NT2/D1 (cell line): ENCODE measurements around the gene RNASE4.

Experiments used
- DNase-seq: peaks from one replicate; pipeline ENCODE4 v3.0.0-alpha.2; 2011; ENCODE audit warnings: low read depth, low spot score
- H3K27me3 ChIP-seq: 2 replicates; pipeline ENCODE4 v1.6.0; 2011; ENCODE audit warnings: mild to moderate bottlenecking; ENCODE audit not compliant: insufficient read length, insufficient read depth
- H3K36me3 ChIP-seq: 2 replicates; pipeline ENCODE4 v1.6.1; 2011; ENCODE audit warnings: mild to moderate bottlenecking, low read length, mixed read lengths; ENCODE audit not compliant: insufficient read depth, insufficient read length
- H3K4me1 ChIP-seq: 2 replicates; pipeline ENCODE4 v1.5.1; 2011; ENCODE audit not compliant: insufficient read depth, insufficient read length
- H3K4me3 ChIP-seq: 2 replicates; pipeline ENCODE4 v1.5.1; 2011; ENCODE audit warnings: low read depth; ENCODE audit not compliant: insufficient read length
- H3K9ac ChIP-seq: 2 replicates; pipeline ENCODE4 v1.6.0; 2011; ENCODE audit warnings: low read depth; ENCODE audit not compliant: insufficient read length
- H3K9me3 ChIP-seq: 2 replicates; pipeline ENCODE4 v1.5.1; 2011; ENCODE audit warnings: mild to moderate bottlenecking, low read length; ENCODE audit not compliant: insufficient read depth
- SUZ12 ChIP-seq: IDR thresholded peaks from 2 replicates; pipeline ENCODE4 v1.6.1; 2011; ENCODE audit not compliant: insufficient read length, insufficient read depth; ENCODE audit errors: extremely low read depth
- YY1 ChIP-seq: IDR thresholded peaks from 2 replicates; pipeline ENCODE4 v1.6.1; 2011; ENCODE audit not compliant: insufficient read length, insufficient read depth
- ZNF274 ChIP-seq: IDR thresholded peaks from 2 replicates; pipeline ENCODE4 v1.6.1; 2011; ENCODE audit warnings: mild to moderate bottlenecking, low read depth, low read length

The RNASE4 gene

DNA sequence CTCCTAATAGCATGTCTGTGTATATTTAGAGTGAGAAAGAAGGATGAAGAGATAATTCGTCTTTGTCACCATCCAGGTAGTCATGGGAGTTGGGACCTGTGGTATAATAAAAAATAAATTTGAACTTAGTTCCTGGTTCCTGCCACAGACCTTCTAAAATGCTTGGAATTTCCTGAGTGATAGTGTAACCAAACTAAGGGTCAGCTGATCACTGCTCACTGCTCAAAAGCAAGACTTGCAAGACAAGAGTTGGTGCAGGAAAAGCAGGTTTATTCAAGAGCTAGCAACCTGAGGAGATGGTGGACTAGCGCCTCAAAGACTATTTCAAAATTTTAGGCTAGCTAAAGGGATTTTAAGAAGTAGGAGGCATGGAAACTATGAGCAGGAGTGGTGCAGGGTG, 23.3 kb downstream of the RNASE4 start:
- TF ChIP-seq SUZ12 = no peak
- no peak for TF ChIP-seq ZNF274
- Histone ChIP-seq H3K4me3 (no peak overlapping the region), H3K4me1 (no peaks in the 10 kb centered on the region), H3K9ac (no peak overlapping the region), H3K36me3 (no peaks in the 10 kb centered on the region), H3K9me3 (peaks cover 37% of the 10 kb centered on the region; the same call in 1 of the 2 replicates), H3K27me3 (no peaks in the 10 kb centered on the region)
- no peak for DNase-seq

DNA sequence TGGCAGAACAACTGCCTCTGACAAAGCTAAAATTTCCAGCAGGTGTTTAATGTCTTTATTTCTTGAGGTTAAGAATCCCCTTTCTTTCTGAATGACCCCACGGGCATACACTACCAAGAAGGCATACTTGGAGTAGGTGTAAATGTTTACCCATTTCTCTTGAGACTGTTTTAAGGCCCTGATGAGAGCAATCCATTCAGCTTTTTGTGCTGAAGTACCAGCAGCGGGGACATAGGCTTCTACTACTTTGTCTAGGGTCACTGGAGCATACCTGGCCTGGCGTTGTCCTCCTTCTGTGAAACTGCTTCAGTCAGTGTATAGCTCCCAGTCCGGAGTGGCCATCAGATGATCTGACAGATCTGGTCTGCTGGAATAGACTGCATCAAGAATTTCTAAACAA, 26.9 kb downstream of the RNASE4 start:
- TF ChIP-seq YY1 (no peak), SUZ12 (no peak), ZNF274 (no peak)
- peaks cover 16% of the 10 kb centered on the region; the same call in 1 of the 2 replicates for H3K9me3 ChIP-seq
- H3K4me1 ChIP-seq = no peaks in the 10 kb centered on the region
- H3K4me3 ChIP-seq = no peak overlapping the region
- H3K27me3 ChIP-seq = no peaks in the 10 kb centered on the region
- no peak for DNase-seq
- H3K36me3 ChIP-seq = no peaks in the 10 kb centered on the region
- H3K9ac ChIP-seq = no peak overlapping the region

DNA sequence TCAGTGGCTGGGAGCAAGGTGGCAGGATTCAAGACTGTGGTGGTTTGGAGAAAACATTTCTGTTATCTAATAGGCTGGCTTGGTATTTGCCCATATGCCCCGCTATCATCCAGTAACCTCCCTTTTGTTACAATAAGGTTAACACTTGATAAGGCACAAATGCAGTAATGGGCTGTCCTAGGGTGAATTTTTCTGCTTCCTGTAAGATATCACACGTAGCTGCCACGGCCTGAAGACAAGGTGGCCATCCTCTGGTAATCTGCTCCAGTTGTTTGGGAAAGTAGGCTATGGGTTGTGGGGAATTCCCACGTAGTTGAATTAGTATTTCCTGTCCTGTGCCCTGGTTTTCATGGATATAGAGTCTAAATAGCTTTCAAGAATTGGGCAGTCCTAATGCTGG, 27.3 kb downstream of the RNASE4 start:
- Histone ChIP-seq H3K9me3 (peaks cover 12% of the 10 kb centered on the region; the same call in 1 of the 2 replicates), H3K9ac (no peak overlapping the region), H3K27me3 (no peaks in the 10 kb centered on the region), H3K4me3 (no peak overlapping the region), H3K4me1 (no peaks in the 10 kb centered on the region), H3K36me3 (no peaks in the 10 kb centered on the region)
- no peak for TF ChIP-seq ZNF274
- DNase-seq = no peak

DNA sequence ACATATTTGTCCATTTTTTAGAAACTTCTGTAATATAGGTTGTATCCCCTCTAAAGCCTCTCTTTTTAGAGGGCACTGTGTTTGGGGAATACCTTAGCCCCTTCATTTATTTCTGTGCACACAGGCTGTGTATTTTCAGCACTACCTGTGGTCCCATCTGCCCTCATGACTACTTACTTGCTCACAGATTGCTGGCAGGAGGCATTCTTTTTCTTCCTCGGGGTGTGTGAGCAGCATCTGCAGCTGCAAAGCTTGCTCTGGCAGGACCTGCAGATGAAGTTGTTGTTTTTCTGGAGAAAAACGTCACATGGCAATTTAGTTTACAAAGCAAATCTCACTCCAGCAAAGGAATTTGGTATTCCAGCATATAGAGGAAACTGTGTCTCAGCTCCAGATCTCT, 28.5 kb downstream of the RNASE4 start:
- no peaks in the 10 kb centered on the region for H3K4me1 ChIP-seq
- no peak overlapping the region for H3K4me3 ChIP-seq
- H3K27me3 ChIP-seq = no peaks in the 10 kb centered on the region
- DNase-seq = no peak
- H3K36me3 ChIP-seq = no peaks in the 10 kb centered on the region
- H3K9me3 ChIP-seq = no peaks in the 10 kb centered on the region
- TF ChIP-seq YY1 (no peak), SUZ12 (no peak), ZNF274 (no peak)
- no peak overlapping the region for H3K9ac ChIP-seq

DNA sequence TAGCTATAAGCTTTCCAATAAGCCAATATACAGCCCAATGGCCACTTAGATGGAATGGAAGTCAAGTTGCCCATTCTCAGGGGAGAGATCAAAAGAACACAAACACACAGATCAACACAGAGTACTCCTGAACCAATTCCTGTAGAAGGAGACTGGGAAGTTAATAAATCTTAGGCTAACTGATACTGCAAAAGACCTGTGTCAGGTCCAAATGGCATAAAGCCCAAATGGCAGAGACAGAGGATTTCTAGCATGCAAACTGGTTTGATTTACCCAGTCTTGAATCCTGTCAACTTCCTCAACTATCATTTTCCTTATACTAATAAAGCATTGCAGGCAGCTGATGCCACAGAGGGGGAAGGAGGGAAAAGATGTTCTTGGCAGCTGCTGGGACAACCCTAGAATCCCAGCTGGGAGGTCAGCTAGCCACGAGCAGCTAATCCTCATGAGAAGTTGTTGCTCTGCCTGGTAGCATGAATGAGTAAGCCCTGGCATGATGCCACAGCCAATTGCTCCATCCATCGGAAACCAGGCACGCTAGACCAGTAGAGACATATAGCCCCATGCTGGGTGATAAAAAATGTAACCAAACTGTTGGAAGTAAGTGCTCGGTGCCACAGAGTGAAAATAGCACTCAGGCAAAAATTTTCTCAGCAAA, 30.4 kb downstream of the RNASE4 start:
- H3K27me3 ChIP-seq = no peaks in the 10 kb centered on the region
- H3K4me3 ChIP-seq = no peak overlapping the region
- no peak for DNase-seq
- no peaks in the 10 kb centered on the region for H3K9me3 ChIP-seq
- H3K36me3 ChIP-seq = no peaks in the 10 kb centered on the region
- no peak overlapping the region for H3K9ac ChIP-seq
- H3K4me1 ChIP-seq = no peaks in the 10 kb centered on the region
- TF ChIP-seq YY1 = no peak
- TF ChIP-seq SUZ12 = no peak

DNA sequence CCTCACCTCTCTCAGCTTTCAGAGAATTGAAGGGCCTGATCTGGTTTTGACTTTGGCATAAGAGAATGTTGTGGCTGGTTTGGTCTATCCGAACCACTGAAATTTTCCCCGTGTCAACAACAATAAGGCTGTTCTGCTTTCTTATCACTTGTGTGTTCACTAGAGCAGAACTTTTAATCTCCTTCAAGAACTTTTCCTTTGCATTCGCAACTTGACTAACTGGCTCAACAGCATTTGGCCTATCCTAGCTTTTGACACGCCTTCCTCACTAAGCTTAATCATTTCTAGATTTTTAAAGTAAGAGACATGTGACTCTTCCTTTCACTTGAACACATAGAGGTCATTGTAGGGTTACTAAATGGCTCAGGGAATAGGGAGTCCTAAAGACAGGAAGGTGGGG, 35.4 kb downstream of the RNASE4 start:
- Histone ChIP-seq H3K27me3 (no peaks in the 10 kb centered on the region), H3K4me1 (no peaks in the 10 kb centered on the region), H3K9ac (no peak overlapping the region), H3K4me3 (no peak overlapping the region), H3K9me3 (no peaks in the 10 kb centered on the region), H3K36me3 (no peaks in the 10 kb centered on the region)
- TF ChIP-seq YY1 (no peak), SUZ12 (no peak), ZNF274 (no peak)
- DNase-seq = no peak

DNA sequence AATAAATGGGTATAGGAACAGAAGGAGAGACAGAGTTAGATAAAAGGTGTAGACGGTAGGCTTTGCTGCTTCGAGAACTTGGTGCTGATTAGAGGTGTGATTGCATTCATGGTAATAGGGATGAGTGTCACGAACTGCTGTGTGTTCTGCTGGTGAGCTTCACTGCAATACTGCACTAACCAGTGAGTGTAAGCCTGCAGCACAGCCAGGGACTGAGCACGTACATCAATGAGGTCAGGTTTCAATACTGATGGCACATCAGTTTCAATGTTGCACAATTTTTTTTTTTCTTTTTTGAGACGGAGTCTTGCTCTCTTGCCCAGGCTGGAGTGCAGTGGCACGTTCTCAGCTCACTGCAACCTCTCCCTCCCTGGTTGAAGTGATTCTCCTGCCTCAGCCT, 36.4 kb downstream of the RNASE4 start:
- no peaks in the 10 kb centered on the region for H3K9me3 ChIP-seq
- H3K9ac ChIP-seq = no peak overlapping the region
- no peaks in the 10 kb centered on the region for H3K36me3 ChIP-seq
- H3K4me1 ChIP-seq = no peaks in the 10 kb centered on the region
- DNase-seq = no peak
- no peak for TF ChIP-seq ZNF274
- TF ChIP-seq YY1 = no peak
- no peak for TF ChIP-seq SUZ12
- no peaks in the 10 kb centered on the region for H3K27me3 ChIP-seq
- H3K4me3 ChIP-seq = no peak overlapping the region

DNA sequence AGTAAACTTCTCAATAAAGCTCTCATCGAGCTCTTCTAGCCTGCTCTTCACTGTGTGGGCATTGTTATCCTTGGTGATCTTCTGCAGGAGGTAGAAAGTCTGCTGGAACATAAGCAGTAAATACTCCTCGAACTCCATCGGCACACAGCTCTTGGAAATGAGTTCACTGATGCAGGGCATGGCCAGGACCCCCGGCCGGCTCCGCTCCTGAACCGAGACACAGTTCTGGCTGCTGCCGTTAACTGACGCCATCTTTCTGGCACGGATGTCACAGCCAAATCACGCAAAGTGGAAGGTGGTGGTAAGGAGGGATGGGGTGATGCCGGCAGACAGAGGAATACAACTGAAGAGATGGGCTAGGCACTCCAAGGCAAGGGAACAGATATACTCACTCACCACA, 37.7 kb downstream of the RNASE4 start:
- Histone ChIP-seq H3K27me3 (no peaks in the 10 kb centered on the region), H3K4me3 (no peak overlapping the region), H3K9me3 (no peaks in the 10 kb centered on the region), H3K4me1 (no peaks in the 10 kb centered on the region), H3K9ac (no peak overlapping the region), H3K36me3 (no peaks in the 10 kb centered on the region)
- no peak for DNase-seq
- TF ChIP-seq YY1 (no peak), SUZ12 (no peak), ZNF274 (no peak)
